Vein endothelial cell (primary cell): ENCODE measurements around the gene MYCN. TPM values are rescaled to one million over a fixed set of nuclear protein-coding genes. Genes with fewer than 3 reads are reported as not detected.

ENCODE experiments used
- small RNA-seq: library from RNA; depleted of rRNA; stranded (forward); fragments of <200 nt; gene quantifications from one replicate; pipeline ENCODE3, GENCODE V24; 2012
- total RNA-seq: library from RNA; depleted of rRNA; stranded (reverse); fragments of >200 nt; gene quantifications from 2 replicates; pipeline ENCODE4 v1.2.3, GENCODE V29; 2012

The MYCN gene
- total RNA-seq: 4.9 and 5.5 TPM in 2 replicates

DNA sequence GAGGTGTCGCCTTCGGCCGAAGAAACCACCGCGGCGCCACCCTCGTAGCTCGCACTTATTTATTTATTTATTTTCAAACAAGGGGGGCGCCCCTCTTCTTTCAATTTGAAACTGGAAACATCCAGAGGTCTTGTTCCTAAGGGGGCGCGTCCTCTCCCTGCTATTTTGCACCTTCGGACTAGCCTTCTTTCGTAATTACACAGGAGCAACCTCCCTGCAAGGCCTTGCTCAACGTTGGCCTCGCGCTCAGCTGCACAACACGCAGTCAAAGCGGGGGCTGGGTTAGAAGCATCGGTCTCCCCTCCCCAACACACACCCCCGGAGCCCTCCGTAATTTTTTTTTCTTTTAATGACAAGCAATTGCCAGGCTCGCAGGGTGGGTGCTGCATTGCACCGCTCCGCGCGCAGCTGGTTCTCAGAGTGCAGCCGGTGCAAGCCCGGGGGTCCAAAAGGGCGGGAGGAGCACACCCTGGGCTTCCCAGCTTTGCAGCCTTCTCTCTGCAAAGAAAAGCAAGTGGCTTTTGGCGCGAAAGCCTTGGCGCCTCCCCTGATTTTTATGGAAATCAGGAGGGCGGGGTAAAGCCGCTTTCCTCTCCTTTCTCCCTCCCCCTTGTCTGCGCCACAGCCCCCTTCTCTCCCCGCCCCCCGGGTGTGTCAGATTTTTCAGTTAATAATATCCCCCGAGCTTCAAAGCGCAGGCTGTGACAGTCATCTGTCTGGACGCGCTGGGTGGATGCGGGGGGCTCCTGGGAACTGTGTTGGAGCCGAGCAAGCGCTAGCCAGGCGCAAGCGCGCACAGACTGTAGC lies at the start of gene MYCN:
MYCN (plus strand) TSS at position 697 of the 807 bp plus-strand sequence. CDS start 1,515 bp downstream, outside the sequence.

Small RNA genes lying within 50 kb of the gene (small RNA-seq; reads per million reads assigned to genes)
- gene RF01210 (not detected), gene RN7SL104P (not detected)
